HFFc6 (cell line): ENCODE measurements around the gene PNMA6E. TPM values are rescaled to one million over a fixed set of nuclear protein-coding genes. Genes with fewer than 3 reads are reported as not detected.

ENCODE experiments used
- DNase-seq: peaks from one replicate; pipeline ENCODE4 v3.0.0-alpha.2; 2018
- H3K27ac Mint-ChIP-seq: 2 replicates; pipeline ENCODE4 v1.8.0; 2020; ENCODE audit warnings: mild to moderate bottlenecking, mixed read lengths
- H3K27me3 Mint-ChIP-seq: 2 replicates; pipeline ENCODE4 v1.8.0; 2021; ENCODE audit warnings: mild to moderate bottlenecking, moderate library complexity, mixed read lengths; ENCODE audit not compliant: insufficient read depth
- H3K36me3 Mint-ChIP-seq: 2 replicates; pipeline ENCODE4 v1.8.0; 2021; ENCODE audit warnings: low read depth, mixed read lengths
- H3K4me1 Mint-ChIP-seq: 2 replicates; pipeline ENCODE4 v1.8.0; 2020; ENCODE audit warnings: low read depth, mixed read lengths
- H3K4me3 Mint-ChIP-seq: 2 replicates; pipeline ENCODE4 v1.8.0; 2020; ENCODE audit warnings: mild to moderate bottlenecking, moderate library complexity, mixed read lengths
- H3K9me3 Mint-ChIP-seq: 2 replicates; pipeline ENCODE4 v1.8.0; 2020; ENCODE audit warnings: mild to moderate bottlenecking, mixed read lengths
- CTCF ChIP-seq: fragments of 200-600 bp; sonication (generic); IDR thresholded peaks from 2 replicates; pipeline ENCODE4 v1.5.0; 2021; ENCODE audit warnings: antibody characterized with exemption, mild to moderate bottlenecking
- total RNA-seq, 6 experiments: library from RNA; stranded (reverse); fragmentation: NEBNext Ultra II Directional; extraction: Animal tissue kit (Norgen Biotek cat#: 25700); gene quantifications; 2 replicates in 1 of 6; 3 replicates in 5 of 6; pipeline ENCODE4 v1.2.3, GENCODE V29; 2021

PNMA6E gene
- total RNA-seq, 6 experiments from 2014 or later: not detected

- no peak overlapping the region for H3K4me3 Mint-ChIP-seq
- DNase-seq: no peak
- peaks cover 6% of the 10 kb centered on the region for H3K27me3 Mint-ChIP-seq
- H3K4me1 Mint-ChIP-seq: no peaks in the 10 kb centered on the region
- no peak for TF ChIP-seq CTCF
- no peaks in the 10 kb centered on the region for H3K36me3 Mint-ChIP-seq
- H3K27ac Mint-ChIP-seq: no peak overlapping the region
- H3K9me3 Mint-ChIP-seq: no peaks in the 10 kb centered on the region
These were observed 32.7 kb upstream of the PNMA6E start for GRCh38 chrX:153433781-153434285.

- Mint-ChIP-seq H3K9me3 (no peaks in the 10 kb centered on the region), H3K27ac (no peak overlapping the region), H3K27me3 (peaks cover 8% of the 10 kb centered on the region), H3K36me3 (no peaks in the 10 kb centered on the region), H3K4me1 (no peaks in the 10 kb centered on the region), H3K4me3 (no peak overlapping the region)
- no peak for DNase-seq
- TF ChIP-seq CTCF: no peak
These were observed 32.1 kb upstream of the PNMA6E start for GRCh38 chrX:153433161-153433680.

- Mint-ChIP-seq H3K27ac (no peak overlapping the region), H3K4me1 (no peaks in the 10 kb centered on the region), H3K27me3 (peaks cover 17% of the 10 kb centered on the region), H3K9me3 (no peaks in the 10 kb centered on the region), H3K4me3 (no peak overlapping the region), H3K36me3 (no peaks in the 10 kb centered on the region)
- TF ChIP-seq CTCF: no peak
- no peak for DNase-seq
These were observed 29.6 kb upstream of the PNMA6E start for GRCh38 chrX:153430796-153431195.

GRCh38 chrX:153426204-153426603 lies 25.1 kb upstream of the PNMA6E start:
- DNase-seq: no peak
- Mint-ChIP-seq H3K9me3 (no peaks in the 10 kb centered on the region), H3K27ac (no peak overlapping the region), H3K4me3 (no peak overlapping the region), H3K4me1 (no peaks in the 10 kb centered on the region), H3K36me3 (no peaks in the 10 kb centered on the region), H3K27me3 (peaks cover 19% of the 10 kb centered on the region)
- TF ChIP-seq CTCF: no peak

- TF ChIP-seq CTCF: no peak
- Mint-ChIP-seq H3K36me3 (no peaks in the 10 kb centered on the region), H3K9me3 (no peaks in the 10 kb centered on the region), H3K4me1 (no peaks in the 10 kb centered on the region), H3K27ac (no peak overlapping the region), H3K4me3 (no peak overlapping the region), H3K27me3 (peaks cover 27% of the 10 kb centered on the region)
- no peak for DNase-seq
These were observed 22.5 kb upstream of the PNMA6E start for GRCh38 chrX:153423652-153424051.

GRCh38 chrX:153421856-153422255 lies 20.7 kb upstream of the PNMA6E start:
- no peak for TF ChIP-seq CTCF
- H3K27me3 Mint-ChIP-seq: peaks cover 26% of the 10 kb centered on the region
- H3K27ac Mint-ChIP-seq: no peak overlapping the region
- no peak for DNase-seq
- H3K4me1 Mint-ChIP-seq: no peaks in the 10 kb centered on the region
- H3K36me3 Mint-ChIP-seq: no peaks in the 10 kb centered on the region
- no peak overlapping the region for H3K4me3 Mint-ChIP-seq
- no peaks in the 10 kb centered on the region for H3K9me3 Mint-ChIP-seq
